ENCODE data around the gene CHD6. TPM values are rescaled to one million over a fixed set of nuclear protein-coding genes. Genes with fewer than 3 reads are reported as not detected.

The CHD6 gene
- total RNA-seq, 2 experiments from 2014 or later: 114 to 126 TPM

GRCh38 chr20:41505184-41505583 lies 113.0 kb downstream of the CHD6 start:
- intact Hi-C loops (cut with DNase I, micrococcal nuclease): no loop called here
- Histone ChIP-seq H3K36me3 (ENCODE audit: insufficient read depth, low read length) (peaks cover 27% of the 10 kb centered on the region), H3K27me3 (ENCODE audit: control insufficient read depth in 1 of 2, insufficient read depth in 2 of 2, low read length in 2 of 2) (no peaks in the 10 kb centered on the region), H3K4me3 (ENCODE audit: low read length) (no peak overlapping the region), H3K9me3 (ENCODE audit: control insufficient read depth in 1 of 2, insufficient read depth in 1 of 2, low read length in 2 of 2) (peaks cover 0 to 4% of the 10 kb centered on the region in 2 experiments), H3K27ac (ENCODE audit: low read depth in 1 of 2, low read length in 2 of 2) (no peak overlapping the region), H3K4me1 (ENCODE audit: insufficient read depth, low read length) (no peaks in the 10 kb centered on the region)
- ATAC-seq (ENCODE audit: poor library complexity): no peak
- CTCF ChIA-PET: no interaction called here
- Mint-ChIP-seq H3K36me3 (ENCODE audit: low read depth) (peaks cover 83% of the 10 kb centered on the region), H3K27me3 (no peaks in the 10 kb centered on the region), H3K4me3 (no peak overlapping the region), H3K27ac (no peak overlapping the region), H3K4me1 (ENCODE audit: low read depth) (peaks cover 45% of the 10 kb centered on the region), H3K9me3 (peaks cover 4% of the 10 kb centered on the region)
- POLR2A ChIA-PET: no interaction called here
- DNase-seq: no peak
- TF ChIP-seq CTCF (IDR thresholded peaks at IDR 0.05): no peak

GRCh38 chr20:41501376-41501775 lies 116.8 kb downstream of the CHD6 start:
- no peaks in the 10 kb centered on the region for H3K27me3 Mint-ChIP-seq
- POLR2A ChIA-PET: no interaction called here
- peaks cover 0 to 4% of the 10 kb centered on the region in 2 experiments for H3K9me3 ChIP-seq (ENCODE audit: control insufficient read depth in 1 of 2, insufficient read depth in 1 of 2, low read length in 2 of 2)
- no peak overlapping the region for H3K27ac ChIP-seq (ENCODE audit: low read depth in 1 of 2, low read length in 2 of 2)
- H3K9me3 Mint-ChIP-seq: peaks cover 4% of the 10 kb centered on the region
- no peak overlapping the region for H3K4me3 Mint-ChIP-seq
- no peak for TF ChIP-seq CTCF (IDR thresholded peaks at IDR 0.05)
- no peak overlapping the region for H3K27ac Mint-ChIP-seq
- ATAC-seq (ENCODE audit: poor library complexity): no peak
- H3K36me3 Mint-ChIP-seq (ENCODE audit: low read depth): peaks cover 81% of the 10 kb centered on the region
- H3K4me3 ChIP-seq (ENCODE audit: low read length): no peak overlapping the region
- intact Hi-C loops (cut with DNase I, micrococcal nuclease): no loop called here
- no peak for DNase-seq
- CTCF ChIA-PET: no interaction called here
- H3K27me3 ChIP-seq (ENCODE audit: control insufficient read depth in 1 of 2, insufficient read depth in 2 of 2, low read length in 2 of 2): no peaks in the 10 kb centered on the region
- peaks cover 33% of the 10 kb centered on the region for H3K36me3 ChIP-seq (ENCODE audit: insufficient read depth, low read length)
- H3K4me1 Mint-ChIP-seq (ENCODE audit: low read depth): peaks cover 27% of the 10 kb centered on the region
- H3K4me1 ChIP-seq (ENCODE audit: insufficient read depth, low read length): no peaks in the 10 kb centered on the region

GRCh38 chr20:41499961-41500725 lies 118.0 kb downstream of the CHD6 start:
- ChIA-PET POLR2A (no interaction called here), CTCF (interaction anchor here (0.6 to 1.4 kb wide), 2 partner anchors 9 to 118 kb away, joined by 3 read pairs; partner anchors contain the start of gene CHD6)
- Mint-ChIP-seq H3K36me3 (ENCODE audit: low read depth) (peaks cover 81% of the 10 kb centered on the region), H3K9me3 (no peaks in the 10 kb centered on the region), H3K27me3 (no peaks in the 10 kb centered on the region), H3K27ac (no peak overlapping the region), H3K4me1 (ENCODE audit: low read depth) (peaks cover 22% of the 10 kb centered on the region), H3K4me3 (no peak overlapping the region)
- Histone ChIP-seq H3K4me1 (ENCODE audit: insufficient read depth, low read length) (no peaks in the 10 kb centered on the region), H3K36me3 (ENCODE audit: insufficient read depth, low read length) (peaks cover 42% of the 10 kb centered on the region), H3K4me3 (ENCODE audit: low read length) (no peak overlapping the region), H3K27ac (ENCODE audit: low read depth in 1 of 2, low read length in 2 of 2) (no peak overlapping the region), H3K27me3 (ENCODE audit: control insufficient read depth in 1 of 2, insufficient read depth in 2 of 2, low read length in 2 of 2) (no peaks in the 10 kb centered on the region), H3K9me3 (ENCODE audit: control insufficient read depth in 1 of 2, insufficient read depth in 1 of 2, low read length in 2 of 2) (no peaks in the 10 kb centered on the region)
- intact Hi-C loops (cut with DNase I, micrococcal nuclease): no loop called here
- ATAC-seq (ENCODE audit: poor library complexity) (no peak), DNase-seq (no peak)
- no peak for TF ChIP-seq CTCF (IDR thresholded peaks at IDR 0.05)
